ENCODE data around the gene B4GALT2. TPM values are rescaled to one million over a fixed set of nuclear protein-coding genes. Genes with fewer than 3 reads are reported as not detected.

Gene B4GALT2
- total and polyA plus RNA-seq, 2 experiments from 2014 or later = 81.6 to 97.4 TPM

GRCh38 chr1:43937179-43937865 lies 41.7 kb upstream of the B4GALT2 start:
- Histone ChIP-seq H3K4me3 (no peak overlapping the region), H3K27me3 (peaks cover 8% of the 10 kb centered on the region), H3K4me1 (ENCODE audit: low read depth) (peaks cover 12% of the 10 kb centered on the region), H3K27ac (no peak overlapping the region), H3K36me3 (no peaks in the 10 kb centered on the region), H3K9me3 (ENCODE audit: low read depth) (no peaks in the 10 kb centered on the region)
- no peak for TF ChIP-seq CTCF (IDR thresholded peaks at IDR 0.05; ENCODE audit: low read depth, low read length)
- no peak for DNase-seq (ENCODE audit: low read depth in 1 of 2, low spot score in 1 of 2)

- TF ChIP-seq CTCF (IDR thresholded peaks at IDR 0.05; ENCODE audit: low read depth, low read length) = no peak
- Histone ChIP-seq H3K27me3 (peaks cover 8% of the 10 kb centered on the region), H3K4me3 (no peak overlapping the region), H3K9me3 (ENCODE audit: low read depth) (no peaks in the 10 kb centered on the region), H3K4me1 (ENCODE audit: low read depth) (peaks cover 5% of the 10 kb centered on the region), H3K36me3 (no peaks in the 10 kb centered on the region), H3K27ac (no peak overlapping the region)
- DNase-seq (ENCODE audit: low read depth in 1 of 2, low spot score in 1 of 2) = no peak
These were observed 40.6 kb upstream of the B4GALT2 start for GRCh38 chr1:43938383-43938782.

- H3K4me1 ChIP-seq (ENCODE audit: low read depth) = peaks cover 5% of the 10 kb centered on the region
- no peak for DNase-seq (ENCODE audit: low read depth in 1 of 2, low spot score in 1 of 2)
These were observed 40.0 kb upstream of the B4GALT2 start for GRCh38 chr1:43938892-43939587.

GRCh38 chr1:43942411-43942810 lies 36.6 kb upstream of the B4GALT2 start:
- Histone ChIP-seq H3K27ac (no peak overlapping the region), H3K4me3 (no peak overlapping the region), H3K36me3 (no peaks in the 10 kb centered on the region), H3K4me1 (ENCODE audit: low read depth) (peaks cover 7% of the 10 kb centered on the region), H3K9me3 (ENCODE audit: low read depth) (no peaks in the 10 kb centered on the region), H3K27me3 (peaks cover 4% of the 10 kb centered on the region)
- DNase-seq (ENCODE audit: low read depth in 1 of 2, low spot score in 1 of 2) = no peak
- no peak for TF ChIP-seq CTCF (IDR thresholded peaks at IDR 0.05; ENCODE audit: low read depth, low read length)

More at GRCh38 chr1:43938892-43939587, 40.0 kb upstream of the B4GALT2 start:
- Histone ChIP-seq H3K27ac (no peak overlapping the region), H3K27me3 (peaks cover 8% of the 10 kb centered on the region), H3K9me3 (ENCODE audit: low read depth) (no peaks in the 10 kb centered on the region), H3K4me3 (no peak overlapping the region), H3K36me3 (no peaks in the 10 kb centered on the region)
- TF ChIP-seq CTCF (IDR thresholded peaks at IDR 0.05; ENCODE audit: low read depth, low read length) = no peak

- no peak for TF ChIP-seq CTCF (IDR thresholded peaks at IDR 0.05; ENCODE audit: low read depth, low read length)
- no peaks in the 10 kb centered on the region for H3K9me3 ChIP-seq (ENCODE audit: low read depth)
- no peak for DNase-seq (ENCODE audit: low read depth in 1 of 2, low spot score in 1 of 2)
These were observed 34.1 kb upstream of the B4GALT2 start for GRCh38 chr1:43944860-43945259.

More at GRCh38 chr1:43944860-43945259, 34.1 kb upstream of the B4GALT2 start:
- H3K36me3 ChIP-seq = no peaks in the 10 kb centered on the region
- H3K27me3 ChIP-seq = peaks cover 3% of the 10 kb centered on the region
- no peak overlapping the region for H3K4me3 ChIP-seq
- H3K4me1 ChIP-seq (ENCODE audit: low read depth) = peaks cover 12% of the 10 kb centered on the region
- H3K27ac ChIP-seq = no peak overlapping the region

Measured in cardiac muscle cell (in vitro differentiated cells and primary cell).